ENCODE measurements around the gene MASP1.

The MASP1 gene

GRCh38 chr3:187188931-187189330 is 102.6 kb downstream of the MASP1 start:
- no peak for DNase-seq
- TF ChIP-seq POLR2A (IDR thresholded peaks at IDR 0.05; ENCODE audit: low read length) = no peak

- TF ChIP-seq POLR2A (IDR thresholded peaks at IDR 0.05; ENCODE audit: low read length) (no peak), GATA1 (IDR thresholded peaks at IDR 0.05; ENCODE audit: low read depth, low read length) (no peak)
- DNase-seq = peak; percentile 6 to 26
Measured at GRCh38 chr3:187186801-187187421, 104.6 kb downstream of the MASP1 start.

- no peak for DNase-seq
- TF ChIP-seq GATA1 (IDR thresholded peaks at IDR 0.05; ENCODE audit: low read depth, low read length) (no peak), POLR2A (IDR thresholded peaks at IDR 0.05; ENCODE audit: low read length) (no peak)
Measured at GRCh38 chr3:187186375-187186774, 105.2 kb downstream of the MASP1 start.

- no peak for DNase-seq
- TF ChIP-seq GATA1 (IDR thresholded peaks at IDR 0.05; ENCODE audit: low read depth, low read length) (no peak), POLR2A (IDR thresholded peaks at IDR 0.05; ENCODE audit: low read length) (no peak)
Measured at GRCh38 chr3:187185759-187186158, 105.8 kb downstream of the MASP1 start.

Data from erythroblast (primary cell).